Effector memory CD8-positive, alpha-beta T cell (primary cell): ENCODE measurements around the gene TMEM140.
"Not testable (repeated sequence)": the region's sequence is repeated elsewhere in the genome, so short reads cannot be mapped to it uniquely, and the experiment has no call there.

Source experiments
- ATAC-seq: fragments of 150-1000 bp; cut with Tn5 transposase; replicated peaks from 2 replicates; pipeline ENCODE4 v1.10.0; 2021; ENCODE audit warnings: mild to moderate bottlenecking, moderate library complexity
- DNase-seq, 3 experiments: peaks; one replicate each; pipeline ENCODE4 v3.0.0; 2021
- H3K27ac Mint-ChIP-seq, 2 donors: one replicate each; pipeline ENCODE4 v1.8.0; 2022; ENCODE audit warnings: mild to moderate bottlenecking in 2 of 2, mixed read lengths in 2 of 2, moderate library complexity in 2 of 2
- H3K27me3 Mint-ChIP-seq, 2 donors: one replicate each; pipeline ENCODE4 v1.8.0; 2022; ENCODE audit warnings: mixed read lengths in 2 of 2
- H3K36me3 Mint-ChIP-seq: one replicate; pipeline ENCODE4 v1.8.0; 2022; ENCODE audit warnings: mild to moderate bottlenecking, moderate library complexity, mixed read lengths; ENCODE audit not compliant: insufficient read depth
- H3K4me1 Mint-ChIP-seq, 2 donors: one replicate each; pipeline ENCODE4 v1.8.0; 2022; ENCODE audit warnings: low read depth in 2 of 2, mixed read lengths in 2 of 2
- H3K4me3 Mint-ChIP-seq, 2 donors: one replicate each; pipeline ENCODE4 v1.8.0; 2022; ENCODE audit warnings: mild to moderate bottlenecking in 2 of 2, mixed read lengths in 2 of 2, moderate library complexity in 2 of 2
- H3K9me3 Mint-ChIP-seq, 2 donors: one replicate each; pipeline ENCODE4 v1.8.0; 2022; ENCODE audit warnings: mixed read lengths in 2 of 2
- total RNA-seq, 9 experiments: gene quantifications; one replicate each; lab custom pipeline; 2026; lab: John Stamatoyannopoulos, UW

Gene TMEM140
- 12.1 to 41.7 (median 24.2) reads per million in 9 experiments for total RNA-seq

DNA sequence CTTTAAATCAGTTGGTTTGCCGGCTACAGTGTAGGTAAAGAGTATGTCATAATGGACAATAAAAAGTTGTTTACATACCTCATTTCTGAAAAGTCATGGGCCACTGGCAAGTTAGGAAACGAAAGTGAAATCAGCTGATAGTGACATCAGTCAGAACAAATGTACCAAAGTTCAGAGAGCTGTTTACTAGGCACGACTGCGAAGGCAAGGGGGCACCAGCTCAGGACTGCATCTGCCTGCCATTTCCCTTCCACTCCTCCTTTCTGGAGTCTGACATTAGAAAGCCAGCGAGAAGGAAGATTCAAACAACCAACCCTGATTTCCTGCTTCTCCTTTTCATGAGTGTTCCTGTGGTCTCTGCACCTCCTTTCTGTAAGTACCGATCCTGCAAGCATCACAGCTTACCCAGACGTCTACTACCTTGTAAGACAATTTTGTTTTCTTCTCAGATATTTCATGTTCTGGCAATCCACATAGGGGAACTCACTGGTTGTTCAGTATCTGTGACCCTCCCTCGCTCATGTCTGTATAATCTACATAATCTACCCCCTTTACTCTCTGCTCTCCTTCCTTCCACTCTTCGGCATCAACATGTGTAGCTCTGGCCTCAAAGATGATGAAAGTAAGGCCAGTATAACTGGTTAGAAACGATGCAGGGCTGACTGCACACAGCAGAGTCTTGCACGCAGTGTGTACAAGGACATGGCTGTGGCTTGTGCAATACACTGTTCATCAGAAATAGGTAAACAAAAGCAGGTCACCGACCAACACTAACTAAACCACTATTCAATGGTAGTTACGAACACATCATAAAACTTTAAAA is at the start of gene TMEM140:
TSS of gene TMEM140 (plus strand) at position 174 of the 823 bp plus-strand sequence. CDS start 16,370 bp downstream, outside the sequence.
- peaks cover 0 to 2% of the 10 kb centered on the region in 2 donors for H3K9me3 Mint-ChIP-seq
- peaks cover 45 to 65% of the 10 kb centered on the region in 2 donors for H3K4me1 Mint-ChIP-seq
- ATAC-seq: peak; percentile 84
- H3K27ac Mint-ChIP-seq: peak within 1 kb of the TSS; percentile 93 to 96
- peak; percentile 40 to 67 (median 43) for DNase-seq
- peak within 1 kb of the TSS; percentile 78 to 84 for H3K4me3 Mint-ChIP-seq
- H3K27me3 Mint-ChIP-seq: no peaks in the 10 kb centered on the region
- H3K36me3 Mint-ChIP-seq: peaks cover 27% of the 10 kb centered on the region

DNA sequence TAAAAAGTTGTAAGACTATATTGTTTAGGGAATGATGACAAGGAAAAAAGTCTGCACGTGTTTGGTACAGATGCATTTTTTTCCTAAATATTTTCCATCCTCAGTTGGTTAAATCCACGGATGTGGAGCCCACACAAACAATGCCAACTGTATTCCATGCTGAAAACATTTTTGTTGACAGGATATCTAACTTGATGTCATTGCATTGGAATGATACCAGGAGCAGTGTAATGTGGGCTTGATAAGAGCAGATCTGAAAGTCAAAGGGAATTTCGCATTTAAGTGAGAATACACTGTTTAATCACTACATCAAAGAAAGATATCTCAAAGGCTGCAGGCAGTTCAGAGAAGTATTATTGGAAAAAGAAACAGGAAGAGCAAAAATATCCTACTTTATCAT is 49.5 kb upstream of the TMEM140 start:
- H3K36me3 Mint-ChIP-seq: no peaks in the 10 kb centered on the region
- no peaks in the 10 kb centered on the region for H3K27me3 Mint-ChIP-seq
- DNase-seq: no peak
- ATAC-seq: no peak
- H3K27ac Mint-ChIP-seq: no peak overlapping the region
- no peaks in the 10 kb centered on the region for H3K9me3 Mint-ChIP-seq
- no peaks in the 10 kb centered on the region for H3K4me1 Mint-ChIP-seq
- H3K4me3 Mint-ChIP-seq: no peak overlapping the region

DNA sequence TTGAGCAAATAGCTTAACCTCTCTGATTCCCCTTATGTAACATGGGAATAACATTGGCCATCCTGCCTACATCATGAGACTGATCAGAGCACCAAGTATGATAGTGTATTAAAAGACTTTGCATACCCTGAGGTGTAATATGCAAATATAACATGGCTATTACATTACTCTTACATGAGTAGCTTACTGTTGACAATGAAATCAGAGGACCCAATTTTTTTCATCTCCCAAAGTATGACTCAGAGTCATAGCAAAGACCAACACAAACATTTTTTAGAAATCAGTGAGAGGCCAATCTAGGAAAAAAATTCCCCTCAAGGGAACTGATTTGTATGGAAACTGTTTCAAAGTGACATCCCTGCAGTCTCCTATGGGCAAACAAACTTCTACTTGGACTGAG is 47.0 kb upstream of the TMEM140 start:
- Mint-ChIP-seq H3K27me3 (no peaks in the 10 kb centered on the region), H3K4me3 (no peak overlapping the region), H3K36me3 (no peaks in the 10 kb centered on the region), H3K4me1 (no peaks in the 10 kb centered on the region), H3K9me3 (peaks cover 0 to 2% of the 10 kb centered on the region in 2 donors), H3K27ac (no peak overlapping the region)
- ATAC-seq: no peak
- DNase-seq: no peak

DNA sequence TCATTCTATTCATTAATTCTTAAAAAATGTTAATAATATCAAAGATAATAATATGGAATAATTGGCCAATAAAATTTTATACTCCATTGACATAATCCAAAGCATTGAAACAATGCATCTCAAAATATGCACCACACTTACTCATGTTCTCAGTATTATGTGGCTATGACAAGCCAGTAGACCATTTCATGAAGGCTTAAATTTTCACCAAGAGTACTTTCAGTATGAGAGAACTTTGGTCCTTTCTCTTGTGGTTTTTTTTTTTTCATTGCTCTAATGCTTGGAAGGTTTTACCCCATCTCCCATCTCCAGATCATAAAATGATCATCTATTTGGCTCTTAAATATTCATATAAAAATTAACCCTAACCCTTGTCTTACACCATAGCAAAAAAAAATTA is 45.5 kb upstream of the TMEM140 start:
- DNase-seq (no peak), ATAC-seq (no peak)
- H3K4me1 Mint-ChIP-seq: no peaks in the 10 kb centered on the region
- H3K9me3 Mint-ChIP-seq: peaks cover 0 to 2% of the 10 kb centered on the region in 2 donors
- no peaks in the 10 kb centered on the region for H3K36me3 Mint-ChIP-seq
- H3K27ac Mint-ChIP-seq: no peak overlapping the region
- no peak overlapping the region for H3K4me3 Mint-ChIP-seq
- no peaks in the 10 kb centered on the region for H3K27me3 Mint-ChIP-seq

DNA sequence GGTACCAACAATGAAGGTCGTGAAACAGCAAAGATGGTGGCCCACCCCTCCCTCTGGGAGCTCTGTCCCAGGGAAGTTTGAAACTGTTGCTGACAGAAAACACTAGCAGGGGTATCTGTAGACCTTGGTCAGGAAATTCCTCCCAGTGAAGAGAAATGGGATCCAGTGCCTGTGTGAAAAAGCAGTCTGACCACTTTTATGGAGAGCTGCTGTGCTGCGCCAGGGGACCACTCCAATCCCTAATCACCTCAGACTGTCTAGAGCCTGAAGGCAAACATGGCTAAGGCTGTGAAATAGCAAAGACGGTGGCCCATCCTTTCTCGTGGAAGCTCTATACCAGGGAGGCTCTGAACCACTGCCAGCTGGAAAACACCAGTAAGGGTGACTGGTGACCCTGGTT is 38.3 kb upstream of the TMEM140 start:
- no peak for DNase-seq
- H3K9me3 Mint-ChIP-seq: peaks cover 0 to 4% of the 10 kb centered on the region in 2 donors
- no peak overlapping the region for H3K4me3 Mint-ChIP-seq
- ATAC-seq: no peak
- H3K4me1 Mint-ChIP-seq: no peaks in the 10 kb centered on the region
- H3K27me3 Mint-ChIP-seq: no peaks in the 10 kb centered on the region
- no peak overlapping the region for H3K27ac Mint-ChIP-seq
- H3K36me3 Mint-ChIP-seq: no peaks in the 10 kb centered on the region

DNA sequence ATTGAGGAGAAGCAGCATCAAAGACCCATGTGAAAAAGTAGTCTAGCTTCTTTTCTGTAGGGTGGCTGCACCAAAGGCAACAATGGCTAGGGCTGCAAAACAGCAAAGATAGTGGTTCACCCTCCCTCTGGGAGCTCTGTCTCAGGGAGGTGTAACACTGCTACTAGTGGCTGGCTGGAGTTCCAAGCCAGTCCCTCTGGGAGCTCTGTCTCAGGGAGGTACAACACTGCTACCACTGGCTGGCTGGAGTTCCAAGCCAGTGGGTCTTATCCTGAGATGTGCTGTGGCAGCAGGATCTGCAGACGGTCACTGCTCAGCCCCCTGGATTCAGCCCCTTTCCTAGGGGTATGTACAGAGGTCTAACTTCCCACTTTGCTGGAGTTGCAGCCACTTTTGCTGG is 37.9 kb upstream of the TMEM140 start:
- Mint-ChIP-seq H3K9me3 (peaks cover 0 to 5% of the 10 kb centered on the region in 2 donors), H3K27ac (no peak overlapping the region), H3K4me1 (no peaks in the 10 kb centered on the region), H3K36me3 (no peaks in the 10 kb centered on the region), H3K27me3 (no peaks in the 10 kb centered on the region), H3K4me3 (no peak overlapping the region)
- DNase-seq: no peak
- ATAC-seq: no peak

DNA sequence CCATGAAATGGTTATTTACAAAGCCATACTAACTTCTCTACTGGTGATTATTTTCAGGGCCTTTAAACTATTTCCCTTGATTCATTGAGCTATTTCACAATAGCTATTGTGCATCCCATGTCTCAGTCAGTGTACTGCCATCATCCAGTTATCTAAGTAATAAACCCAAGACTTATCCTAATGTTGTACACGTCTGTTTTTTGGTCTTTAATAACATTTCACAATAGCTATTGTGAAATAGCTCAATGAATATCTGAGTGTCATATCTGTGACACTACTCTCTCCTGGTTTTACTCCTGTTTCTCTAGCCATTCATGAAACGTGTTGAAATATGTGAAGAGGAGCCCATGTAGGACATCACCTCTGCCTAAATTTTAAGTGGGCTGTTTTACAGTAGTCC is 36.5 kb upstream of the TMEM140 start:
- peaks cover 0 to 5% of the 10 kb centered on the region in 2 donors for H3K9me3 Mint-ChIP-seq
- no peaks in the 10 kb centered on the region for H3K36me3 Mint-ChIP-seq
- no peak overlapping the region for H3K27ac Mint-ChIP-seq
- no peaks in the 10 kb centered on the region for H3K27me3 Mint-ChIP-seq
- H3K4me1 Mint-ChIP-seq: no peaks in the 10 kb centered on the region
- ATAC-seq: no peak
- DNase-seq: no peak
- H3K4me3 Mint-ChIP-seq: no peak overlapping the region

DNA sequence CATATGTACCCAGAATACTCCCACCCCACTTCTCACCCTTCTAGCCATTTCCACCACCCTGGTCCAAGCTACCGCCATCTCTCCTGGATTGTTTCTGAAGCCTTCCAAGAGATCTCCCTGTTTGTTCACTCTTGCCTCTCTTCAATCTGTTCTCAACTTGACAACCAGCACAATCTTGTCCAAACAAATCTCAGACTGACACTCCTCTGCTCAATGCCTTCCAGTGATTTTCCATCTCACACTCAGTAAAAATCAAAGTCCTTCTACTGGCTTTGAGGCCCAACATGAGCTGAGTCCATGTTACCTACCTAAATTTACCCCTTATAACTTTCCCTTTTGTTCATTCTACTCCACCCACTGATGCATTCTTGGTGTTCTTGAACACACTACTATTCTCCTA is 33.2 kb upstream of the TMEM140 start:
- Mint-ChIP-seq H3K36me3 (no peaks in the 10 kb centered on the region), H3K9me3 (peaks cover 0 to 5% of the 10 kb centered on the region in 2 donors), H3K4me3 (no peak overlapping the region), H3K27me3 (no peaks in the 10 kb centered on the region), H3K27ac (no peak overlapping the region), H3K4me1 (no peaks in the 10 kb centered on the region)
- no peak for ATAC-seq
- DNase-seq: no peak

DNA sequence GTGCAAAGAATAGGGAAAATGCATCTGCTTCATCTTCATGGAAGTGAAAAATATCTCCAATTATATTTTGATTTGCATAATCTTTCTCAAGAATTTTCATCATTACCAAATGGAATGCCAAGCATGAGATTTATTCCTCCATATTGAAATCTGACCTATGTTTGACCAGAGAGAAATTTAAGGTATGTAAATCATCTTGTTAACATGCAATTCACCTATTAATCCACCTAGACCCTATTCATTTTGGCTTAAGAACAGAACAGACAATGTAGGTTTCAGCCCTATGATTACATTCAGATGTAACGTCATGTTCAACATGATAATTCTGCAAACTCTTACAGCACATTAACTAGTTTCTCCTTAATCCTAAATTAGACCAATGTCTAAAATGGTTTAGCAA is 30.8 kb upstream of the TMEM140 start:
- no peak for DNase-seq
- no peaks in the 10 kb centered on the region for H3K4me1 Mint-ChIP-seq
- H3K36me3 Mint-ChIP-seq: peaks cover 4% of the 10 kb centered on the region
- no peak overlapping the region for H3K27ac Mint-ChIP-seq
- H3K9me3 Mint-ChIP-seq: peaks cover 2 to 14% of the 10 kb centered on the region in 2 donors
- H3K27me3 Mint-ChIP-seq: no peaks in the 10 kb centered on the region
- no peak for ATAC-seq
- no peak overlapping the region for H3K4me3 Mint-ChIP-seq

DNA sequence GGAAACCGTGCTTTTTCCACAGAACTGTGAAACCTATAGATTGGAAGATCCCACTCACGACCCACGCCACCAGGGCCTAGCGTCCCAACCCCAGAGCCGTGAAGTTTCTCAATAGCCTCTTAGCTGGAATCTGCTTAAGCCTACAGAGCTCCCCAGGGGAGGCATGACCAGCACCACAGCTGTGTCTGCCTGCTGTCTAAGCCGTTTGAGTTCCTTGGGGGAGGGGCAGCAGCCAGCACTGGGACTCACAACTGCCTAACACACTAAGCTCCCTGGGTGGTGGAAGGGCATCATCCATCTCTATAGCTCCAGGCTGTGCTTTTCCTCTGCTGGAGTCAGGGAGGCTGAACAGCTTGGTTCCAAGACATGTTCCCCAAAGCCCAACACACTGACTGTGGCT is 26.0 kb upstream of the TMEM140 start:
- Mint-ChIP-seq H3K4me3 (no peak overlapping the region), H3K9me3 (peaks cover 2 to 17% of the 10 kb centered on the region in 2 donors)
- ATAC-seq: no peak

DNA sequence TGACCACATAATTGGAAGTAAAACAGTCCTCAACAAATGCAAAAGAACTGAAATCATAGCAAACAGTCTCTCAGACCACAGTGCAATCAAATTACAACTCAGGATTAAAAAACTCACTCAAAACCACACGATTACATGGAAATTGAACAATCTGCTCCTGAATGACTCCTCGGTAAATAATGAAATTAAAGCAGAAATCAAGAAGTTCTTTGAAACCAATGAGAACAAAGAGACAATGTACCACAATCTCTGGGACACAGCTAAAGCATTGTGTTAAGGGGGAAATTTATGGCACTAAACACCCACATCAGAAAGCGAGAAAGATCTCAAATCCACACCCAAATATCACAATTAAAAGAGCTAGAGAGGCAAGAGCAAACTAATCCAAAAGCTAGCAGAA is 23.2 kb upstream of the TMEM140 start:
- not testable (repeated sequence) for H3K27me3 Mint-ChIP-seq
- peaks cover 2 to 17% of the 10 kb centered on the region in 2 donors for H3K9me3 Mint-ChIP-seq

More for the DNA sequence above, 26.0 kb upstream of the TMEM140 start:
- no peak overlapping the region for H3K27ac Mint-ChIP-seq
- peaks cover 4% of the 10 kb centered on the region for H3K36me3 Mint-ChIP-seq
- H3K27me3 Mint-ChIP-seq: no peaks in the 10 kb centered on the region
- no peak for DNase-seq
- peaks cover 2 to 17% of the 10 kb centered on the region in 2 donors for H3K4me1 Mint-ChIP-seq

DNA sequence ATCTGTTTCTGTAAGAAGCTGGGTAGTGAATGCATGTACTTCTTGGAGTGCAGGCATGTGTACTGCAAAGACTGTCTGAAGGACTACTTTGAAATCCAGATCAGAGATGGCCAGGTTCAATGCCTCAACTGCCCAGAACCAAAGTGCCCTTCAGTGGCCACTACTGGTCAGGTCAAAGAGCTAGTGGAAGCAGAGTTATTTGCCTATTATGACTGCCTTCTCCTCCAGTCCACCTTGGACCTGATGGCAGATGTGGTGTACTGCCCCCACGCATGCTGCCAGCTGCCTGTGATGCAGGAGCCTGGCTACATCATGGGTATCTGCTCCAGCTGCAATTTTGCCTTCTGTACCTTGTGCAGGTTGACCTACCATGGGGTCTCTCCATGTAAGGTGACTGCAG is 18.9 kb upstream of the TMEM140 start:
- Mint-ChIP-seq H3K9me3 (peaks cover 2 to 7% of the 10 kb centered on the region in 2 donors), H3K27ac (no peak overlapping the region), H3K27me3 (no peaks in the 10 kb centered on the region), H3K36me3 (no peaks in the 10 kb centered on the region), H3K4me1 (peaks cover 2 to 23% of the 10 kb centered on the region in 2 donors), H3K4me3 (no peak overlapping the region)
- DNase-seq: no peak
- ATAC-seq: no peak

More for the DNA sequence above, 23.2 kb upstream of the TMEM140 start:
- not testable (repeated sequence) for H3K27ac Mint-ChIP-seq, DNase-seq, H3K4me3 Mint-ChIP-seq, ATAC-seq, H3K36me3 Mint-ChIP-seq
- peaks cover 2 to 23% of the 10 kb centered on the region in 2 donors for H3K4me1 Mint-ChIP-seq

DNA sequence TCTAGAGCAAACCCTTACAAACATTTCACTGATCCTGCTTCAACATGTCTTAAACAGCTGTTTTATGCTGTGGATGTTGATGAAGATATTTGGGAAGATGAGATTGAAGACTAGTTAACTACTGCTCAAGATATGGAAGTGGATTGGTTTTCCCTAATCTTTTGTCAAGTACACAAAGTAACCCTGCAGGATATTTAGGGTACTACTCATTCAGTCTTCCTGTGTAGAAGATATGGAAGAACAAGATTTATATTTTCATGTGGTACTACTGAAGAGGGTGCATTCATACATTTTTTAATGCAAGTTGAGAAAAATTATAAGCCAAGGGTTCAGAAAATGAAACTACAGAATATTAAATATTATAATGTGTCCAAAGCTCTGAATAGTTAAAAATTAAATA is 18.3 kb upstream of the TMEM140 start:
- Mint-ChIP-seq H3K27ac (no peak overlapping the region), H3K4me1 (peaks cover 2 to 19% of the 10 kb centered on the region in 2 donors), H3K9me3 (peaks cover 2 to 5% of the 10 kb centered on the region in 2 donors), H3K27me3 (no peaks in the 10 kb centered on the region), H3K36me3 (no peaks in the 10 kb centered on the region), H3K4me3 (no peak overlapping the region)
- no peak for DNase-seq
- no peak for ATAC-seq
